Neural cell (in vitro differentiated cells): ENCODE data around the gene PTDSS2. TPM values are rescaled to one million over a fixed set of nuclear protein-coding genes. Genes with fewer than 3 reads are reported as not detected.

Experiments
- H2AFZ ChIP-seq: fragments of 200-600, 300-800 bp; sonication (generic), shearing (Covaris generic); 2 replicates; pipeline ENCODE4 v1.6.0; 2014; ENCODE audit warnings: low read depth, mild to moderate bottlenecking, antibody characterized with exemption, low read length, moderate library complexity
- H3F3A ChIP-seq: fragments of 200-600 bp; shearing (Covaris generic); 2 replicates; pipeline ENCODE4 v1.6.1; 2016; ENCODE audit warnings: mild to moderate bottlenecking, moderate library complexity, mixed read lengths, antibody characterized with exemption, low read length; ENCODE audit not compliant: insufficient read depth, poor library complexity, severe bottlenecking
- H3K27ac ChIP-seq: fragments of 200-600, 300-800 bp; sonication (generic), shearing (Covaris generic); 2 replicates; pipeline ENCODE4 v1.5.1; 2014; ENCODE audit warnings: mild to moderate bottlenecking, low read length, moderate library complexity
- H3K27me3 ChIP-seq: fragments of 300-800, 200-600 bp; sonication (generic), shearing (Covaris generic); 2 replicates; pipeline ENCODE4 v1.6.0; 2014; ENCODE audit warnings: mild to moderate bottlenecking, low read depth, low read length, moderate library complexity; ENCODE audit not compliant: insufficient read depth
- H3K36me3 ChIP-seq: fragments of 300-800, 200-600 bp; sonication (generic), shearing (Covaris generic); 2 replicates; pipeline ENCODE4 v1.5.1; 2014; ENCODE audit warnings: mild to moderate bottlenecking, antibody characterized with exemption, low read length, moderate library complexity; ENCODE audit not compliant: insufficient read depth
- H3K4me2 ChIP-seq: fragments of 300-800, 200-600 bp; sonication (generic), shearing (Covaris generic); 2 replicates; pipeline ENCODE4 v1.6.0; 2014; ENCODE audit warnings: mild to moderate bottlenecking, low read length
- H3K4me3 ChIP-seq: fragments of 300-800, 200-600 bp; sonication (generic), shearing (Covaris generic); 2 replicates; pipeline ENCODE4 v1.5.1; 2014; ENCODE audit warnings: mild to moderate bottlenecking, low read length, moderate library complexity
- H3K79me2 ChIP-seq: fragments of 200-600 bp; shearing (Covaris generic); replicated peaks from 2 replicates; pipeline ENCODE4 v1.6.0; 2014; ENCODE audit warnings: mild to moderate bottlenecking, low read length, moderate library complexity; ENCODE audit not compliant: insufficient read depth
- H3K9ac ChIP-seq: fragments of 300-800, 200-600 bp; sonication (generic), shearing (Covaris generic); 2 replicates; pipeline ENCODE4 v1.6.1; 2016; ENCODE audit warnings: mild to moderate bottlenecking, low read length, mixed read lengths
- H3K9me2 ChIP-seq: fragments of 200-600 bp; shearing (Covaris generic); 2 replicates; pipeline ENCODE4 v1.6.1; 2016; ENCODE audit warnings: mild to moderate bottlenecking, low read length, mixed read lengths; ENCODE audit not compliant: insufficient read depth
- H3K9me3 ChIP-seq: fragments of 200-600, 300-800 bp; sonication (generic), shearing (Covaris generic); 2 replicates; pipeline ENCODE4 v1.6.1; 2016; ENCODE audit warnings: mild to moderate bottlenecking, mixed run types, low read length, moderate library complexity, mixed read lengths
- H4K20me1 ChIP-seq: fragments of 200-600 bp; shearing (Covaris generic); 2 replicates; pipeline ENCODE4 v1.6.1; 2016; ENCODE audit warnings: mild to moderate bottlenecking, mixed run types; ENCODE audit not compliant: insufficient read depth
- CTCF ChIP-seq: fragments of 450-650 bp; IDR thresholded peaks from 2 replicates; pipeline ENCODE4 v1.5.1; 2014; ENCODE audit warnings: antibody characterized with exemption, mild to moderate bottlenecking, moderate library complexity; ENCODE audit not compliant: poor library complexity, severe bottlenecking
- EP300 ChIP-seq: fragments of 450-650 bp; conservative IDR thresholded peaks from 2 replicates; pipeline ENCODE4 v1.6.1; 2014; ENCODE audit warnings: antibody characterized with exemption, mild to moderate bottlenecking, moderate library complexity; ENCODE audit not compliant: poor library complexity, severe bottlenecking
- EZH2 ChIP-seq: fragments of 200-600, 300-800 bp; shearing (Covaris generic), sonication (generic); IDR thresholded peaks from 2 replicates; pipeline ENCODE4 v1.6.1; 2014; ENCODE audit warnings: antibody characterized with exemption, low read length, borderline replicate concordance, mild to moderate bottlenecking; ENCODE audit not compliant: insufficient read depth, poor library complexity, severe bottlenecking
- MXI1 ChIP-seq: fragments of 450-650 bp; conservative IDR thresholded peaks from 2 replicates; pipeline ENCODE4 v1.6.1; 2014; ENCODE audit warnings: antibody characterized with exemption, mild to moderate bottlenecking; ENCODE audit not compliant: poor library complexity, severe bottlenecking
- POLR2AphosphoS5 ChIP-seq: IDR thresholded peaks from 2 replicates; pipeline ENCODE4 v1.6.1; 2012
- RAD21 ChIP-seq: fragments of 450-650 bp; conservative IDR thresholded peaks from 2 replicates; pipeline ENCODE4 v1.6.1; 2014; ENCODE audit warnings: antibody characterized with exemption, mild to moderate bottlenecking, moderate library complexity
- REST ChIP-seq: IDR thresholded peaks from 2 replicates; pipeline ENCODE4 v1.6.1; 2012; ENCODE audit warnings: borderline replicate concordance
- SMC3 ChIP-seq: fragments of 450-650 bp; conservative IDR thresholded peaks from 2 replicates; pipeline ENCODE4 v1.6.1; 2014; ENCODE audit warnings: antibody characterized with exemption, mild to moderate bottlenecking, moderate library complexity; ENCODE audit not compliant: poor library complexity
- TAF1 ChIP-seq: IDR thresholded peaks from 2 replicates; pipeline ENCODE4 v1.6.1; 2012; ENCODE audit warnings: low read depth
- polyA plus RNA-seq: library from polyadenylated mRNA; depleted of rRNA; stranded (reverse); fragments of >200 nt; gene quantifications from 2 replicates; pipeline ENCODE4 v1.2.3, GENCODE V29; 2014

Gene PTDSS2
- polyA plus RNA-seq, 1 donor from 2014 or later = 54.3 TPM

GRCh38 chr11:501001-501682, 51.1 kb downstream of the PTDSS2 start:
- Histone ChIP-seq H3K27me3 (no peaks in the 10 kb centered on the region), H4K20me1 (no peaks in the 10 kb centered on the region), H3K4me3 (no peak overlapping the region), H3K36me3 (peaks cover 7% of the 10 kb centered on the region), H3K79me2 (peaks cover 9% of the 10 kb centered on the region), H2AFZ (no peak overlapping the region), H3F3A (no peaks in the 10 kb centered on the region), H3K9me3 (no peaks in the 10 kb centered on the region), H3K27ac (no peak overlapping the region), H3K4me2 (no peak overlapping the region), H3K9ac (no peak overlapping the region), H3K9me2 (no peaks in the 10 kb centered on the region)
- TF ChIP-seq RAD21 (no peak), MXI1 (no peak), TAF1 (no peak), EZH2 (no peak), SMC3 (no peak), CTCF (no peak), REST (no peak), EP300 (no peak), POLR2AphosphoS5 (no peak)

- Histone ChIP-seq H3K9me3 (no peaks in the 10 kb centered on the region), H3K27ac (no peak overlapping the region), H3F3A (no peaks in the 10 kb centered on the region), H3K4me2 (no peak overlapping the region), H4K20me1 (no peaks in the 10 kb centered on the region), H2AFZ (no peak overlapping the region), H3K9me2 (no peaks in the 10 kb centered on the region), H3K36me3 (peaks cover 7% of the 10 kb centered on the region), H3K79me2 (peaks cover 9% of the 10 kb centered on the region), H3K9ac (no peak overlapping the region), H3K27me3 (no peaks in the 10 kb centered on the region), H3K4me3 (no peak overlapping the region)
- TF ChIP-seq TAF1 = no peak
- no peak for TF ChIP-seq POLR2AphosphoS5
- no peak for TF ChIP-seq REST
- no peak for TF ChIP-seq RAD21
- TF ChIP-seq EP300 = no peak
- TF ChIP-seq CTCF = no peak
- no peak for TF ChIP-seq MXI1
- TF ChIP-seq SMC3 = no peak
- no peak for TF ChIP-seq EZH2
Observed at GRCh38 chr11:501683-502287, 51.7 kb downstream of the PTDSS2 start.
